ENCODE results near the gene ASB10. TPM values are rescaled to one million over a fixed set of nuclear protein-coding genes. Genes with fewer than 3 reads are reported as not detected.

The ASB10 gene
- total and polyA plus RNA-seq, 2 of the 13 experiments (the other 11 are each of a cell fraction or from before 2014, with no cell fraction given): not detected

- no peak for TF ChIP-seq NFE2L1 (CRISPR knock-in tag; IDR thresholded peaks at IDR 0.05; ENCODE audit: borderline replicate concordance)
- TF ChIP-seq, protein P1, sequence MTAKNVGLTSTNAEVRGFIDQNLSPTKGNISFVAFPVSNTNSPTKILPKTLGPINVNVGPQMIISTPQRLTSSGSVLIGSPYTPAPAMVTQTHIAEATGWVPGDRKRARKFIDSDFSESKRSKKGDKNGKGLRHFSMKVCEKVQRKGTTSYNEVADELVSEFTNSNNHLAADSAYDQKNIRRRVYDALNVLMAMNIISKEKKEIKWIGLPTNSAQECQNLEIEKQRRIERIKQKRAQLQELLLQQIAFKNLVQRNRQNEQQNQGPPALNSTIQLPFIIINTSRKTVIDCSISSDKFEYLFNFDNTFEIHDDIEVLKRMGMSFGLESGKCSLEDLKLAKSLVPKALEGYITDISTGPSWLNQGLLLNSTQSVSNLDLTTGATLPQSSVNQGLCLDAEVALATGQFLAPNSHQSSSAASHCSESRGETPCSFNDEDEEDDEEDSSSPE (CRISPR knock-in tag; IDR thresholded peaks at IDR 0.05): peak; percentile 72; the same call in 1 of the 2 replicates
- TF ChIP-seq ZSCAN22 (CRISPR knock-in tag; IDR thresholded peaks at IDR 0.05): no peak
- no peak for TF ChIP-seq RELA (CRISPR knock-in tag; IDR thresholded peaks at IDR 0.05)
- TF ChIP-seq POLR2A (IDR thresholded peaks at IDR 0.05; ENCODE audit: insufficient read depth in 1 of 2, low read depth in 2 of 2, low read length in 2 of 2): peak; percentile 68 to 72
- peak; percentile 63 for TF ChIP-seq UBTF (CRISPR knock-in tag; IDR thresholded peaks at IDR 0.05)
- no peak for TF ChIP-seq ZNF674 (CRISPR knock-in tag; IDR thresholded peaks at IDR 0.05; ENCODE audit: low read depth)
- no peak for TF ChIP-seq TGIF2 (CRISPR knock-in tag; IDR thresholded peaks at IDR 0.05)
- no peak for TF ChIP-seq RARG (CRISPR knock-in tag; IDR thresholded peaks at IDR 0.05; ENCODE audit: low read depth)
- TF ChIP-seq DNMT1 (CRISPR knock-in tag; IDR thresholded peaks at IDR 0.05): no peak
- 0 out of 2 replicates have a peak, but pooled peaks have one; percentile 55 for TF ChIP-seq ZMYM4 (CRISPR knock-in tag; IDR thresholded peaks at IDR 0.05)
- TF ChIP-seq ZNF382 (CRISPR knock-in tag; IDR thresholded peaks at IDR 0.05; ENCODE audit: borderline replicate concordance): no peak
- TF ChIP-seq DNMT3B (CRISPR knock-in tag; conservative IDR thresholded peaks at IDR 0.05): no peak
- TF ChIP-seq, protein P2, sequence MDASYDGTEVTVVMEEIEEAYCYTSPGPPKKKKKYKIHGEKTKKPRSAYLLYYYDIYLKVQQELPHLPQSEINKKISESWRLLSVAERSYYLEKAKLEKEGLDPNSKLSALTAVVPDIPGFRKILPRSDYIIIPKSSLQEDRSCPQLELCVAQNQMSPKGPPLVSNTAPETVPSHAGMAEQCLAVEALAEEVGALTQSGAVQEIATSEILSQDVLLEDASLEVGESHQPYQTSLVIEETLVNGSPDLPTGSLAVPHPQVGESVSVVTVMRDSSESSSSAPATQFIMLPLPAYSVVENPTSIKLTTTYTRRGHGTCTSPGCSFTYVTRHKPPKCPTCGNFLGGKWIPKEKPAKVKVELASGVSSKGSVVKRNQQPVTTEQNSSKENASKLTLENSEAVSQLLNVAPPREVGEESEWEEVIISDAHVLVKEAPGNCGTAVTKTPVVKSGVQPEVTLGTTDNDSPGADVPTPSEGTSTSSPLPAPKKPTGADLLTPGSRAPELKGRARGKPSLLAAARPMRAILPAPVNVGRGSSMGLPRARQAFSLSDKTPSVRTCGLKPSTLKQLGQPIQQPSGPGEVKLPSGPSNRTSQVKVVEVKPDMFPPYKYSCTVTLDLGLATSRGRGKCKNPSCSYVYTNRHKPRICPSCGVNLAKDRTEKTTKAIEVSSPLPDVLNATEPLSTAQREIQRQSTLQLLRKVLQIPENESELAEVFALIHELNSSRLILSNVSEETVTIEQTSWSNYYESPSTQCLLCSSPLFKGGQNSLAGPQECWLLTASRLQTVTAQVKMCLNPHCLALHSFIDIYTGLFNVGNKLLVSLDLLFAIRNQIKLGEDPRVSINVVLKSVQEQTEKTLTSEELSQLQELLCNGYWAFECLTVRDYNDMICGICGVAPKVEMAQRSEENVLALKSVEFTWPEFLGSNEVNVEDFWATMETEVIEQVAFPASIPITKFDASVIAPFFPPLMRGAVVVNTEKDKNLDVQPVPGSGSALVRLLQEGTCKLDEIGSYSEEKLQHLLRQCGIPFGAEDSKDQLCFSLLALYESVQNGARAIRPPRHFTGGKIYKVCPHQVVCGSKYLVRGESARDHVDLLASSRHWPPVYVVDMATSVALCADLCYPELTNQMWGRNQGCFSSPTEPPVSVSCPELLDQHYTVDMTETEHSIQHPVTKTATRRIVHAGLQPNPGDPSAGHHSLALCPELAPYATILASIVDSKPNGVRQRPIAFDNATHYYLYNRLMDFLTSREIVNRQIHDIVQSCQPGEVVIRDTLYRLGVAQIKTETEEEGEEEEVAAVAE (CRISPR knock-in tag; IDR thresholded peaks at IDR 0.05; ENCODE audit: borderline replicate concordance): peak; percentile 98
- no peak for TF ChIP-seq RAD21 (CRISPR knock-in tag; IDR thresholded peaks at IDR 0.05)
- TF ChIP-seq, protein P3, sequence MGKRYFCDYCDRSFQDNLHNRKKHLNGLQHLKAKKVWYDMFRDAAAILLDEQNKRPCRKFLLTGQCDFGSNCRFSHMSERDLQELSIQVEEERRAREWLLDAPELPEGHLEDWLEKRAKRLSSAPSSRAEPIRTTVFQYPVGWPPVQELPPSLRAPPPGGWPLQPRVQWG (CRISPR knock-in tag; IDR thresholded peaks at IDR 0.05; ENCODE audit: borderline replicate concordance, low read depth): no peak
These were observed 40.1 kb upstream of the ASB10 start, which contains the start of gene ABCF2 (continued) for GRCh38 chr7:151226875-151227782.
